IMR-90 (cell line): ENCODE measurements around the gene TMEM161B. TPM values are rescaled to one million over a fixed set of nuclear protein-coding genes. Genes with fewer than 3 reads are reported as not detected.

ENCODE experiments used
- ATAC-seq: fragments of 200-7000 bp; cut with Tn5 transposase; 2 replicates; pipeline ENCODE4 v1.9.1; 2020; ENCODE audit warnings: low read depth, mild to moderate bottlenecking, moderate library complexity
- BruUV-seq: library from RNA; stranded (reverse); fragments of 400-500 nt; replicated peaks from 2 replicates; lab custom pipeline; 2021; lab: Mats Ljungman, UMichigan
- CTCF ChIA-PET: fragments of 300-600 bp; formaldehyde crosslinking; extraction: SDS; loops from one replicate; lab custom pipeline; 2021; ENCODE audit warnings: antibody characterized with exemption; lab: Yijun Ruan, JAX
- POLR2A ChIA-PET: fragments of 300-600 bp; sonication (Branson Sonifier 250); formaldehyde crosslinking; loops from one replicate; lab custom pipeline; 2022; ENCODE audit warnings: antibody characterized with exemption; ENCODE audit not compliant: unreplicated experiment; lab: Charles Lee
- DNase-seq: peaks from one replicate; pipeline ENCODE4 v3.0.0; 2013
- H2AFZ ChIP-seq: replicated peaks from 2 replicates; pipeline ENCODE3; 2013; ENCODE audit warnings: low read length, mild to moderate bottlenecking; ENCODE audit not compliant: poor library complexity
- H2AK5ac ChIP-seq: 2 replicates; pipeline ENCODE4 v1.6.1; 2013; ENCODE audit warnings: low read depth, low read length, inconsistent platforms
- H2AK9ac ChIP-seq: replicated peaks from 2 replicates; pipeline ENCODE3; 2013; ENCODE audit warnings: mild to moderate bottlenecking, low read depth, low read length, moderate library complexity; ENCODE audit not compliant: poor library complexity
- H2BK120ac ChIP-seq: 2 replicates; pipeline ENCODE4 v1.6.1; 2013; ENCODE audit warnings: low read depth, low read length, inconsistent platforms
- H2BK15ac ChIP-seq: 3 replicates; pipeline ENCODE4 v1.6.1; 2013; ENCODE audit warnings: low read depth, low read length, inconsistent platforms
- H2BK20ac ChIP-seq: 2 replicates; pipeline ENCODE4 v1.6.1; 2013; ENCODE audit warnings: low read depth, mild to moderate bottlenecking, inconsistent platforms, low read length, moderate library complexity
- H2BK5ac ChIP-seq: 2 replicates; pipeline ENCODE4 v1.6.1; 2013; ENCODE audit warnings: mild to moderate bottlenecking, low read depth, low read length, inconsistent platforms; ENCODE audit not compliant: poor library complexity, severe bottlenecking
- H3K14ac ChIP-seq: replicated peaks from 2 replicates; pipeline ENCODE4 v1.6.1; 2013; ENCODE audit warnings: low read depth, low read length, inconsistent platforms
- H3K18ac ChIP-seq: 2 replicates; pipeline ENCODE4 v1.6.1; 2013; ENCODE audit warnings: low read depth, low read length, control low read depth
- H3K23ac ChIP-seq: 2 replicates; pipeline ENCODE4 v1.6.1; 2013; ENCODE audit warnings: low read depth, low read length, inconsistent platforms
- H3K27ac ChIP-seq: 2 replicates; pipeline ENCODE4 v1.5.1; 2013; ENCODE audit warnings: mild to moderate bottlenecking, control low read depth, low read length; ENCODE audit not compliant: insufficient read depth
- H3K27me3 ChIP-seq: 2 replicates; pipeline ENCODE4 v1.6.1; 2013; ENCODE audit warnings: low read length; ENCODE audit not compliant: control insufficient read depth, insufficient read depth
- H3K36me3 ChIP-seq: 2 replicates; pipeline ENCODE4 v1.6.1; 2013; ENCODE audit warnings: low read length, mixed read lengths; ENCODE audit not compliant: control insufficient read depth, insufficient read depth
- H3K4ac ChIP-seq: 2 replicates; pipeline ENCODE4 v1.6.1; 2013; ENCODE audit warnings: low read depth, low read length, inconsistent platforms
- H3K4me1 ChIP-seq: 2 replicates; pipeline ENCODE4 v1.6.1; 2013; ENCODE audit warnings: low read length, mixed read lengths; ENCODE audit not compliant: control insufficient read depth, insufficient read depth
- H3K4me2 ChIP-seq: 2 replicates; pipeline ENCODE4 v1.6.1; 2013; ENCODE audit warnings: low read depth, mild to moderate bottlenecking, control low read depth, low read length, moderate library complexity
- H3K4me3 ChIP-seq: 2 replicates; pipeline ENCODE4 v1.5.1; 2013; ENCODE audit warnings: low read depth, mild to moderate bottlenecking, control low read depth, low read length, moderate library complexity; ENCODE audit not compliant: insufficient read depth
- H3K56ac ChIP-seq: 2 replicates; pipeline ENCODE4 v1.6.1; 2013; ENCODE audit warnings: low read length, inconsistent platforms; ENCODE audit not compliant: insufficient read depth; ENCODE audit errors: extremely low read depth
- H3K79me1 ChIP-seq, 2 experiments: 2 replicates each; pipeline ENCODE4 v1.6.1; 2013; ENCODE audit warnings: low read length in 2 of 2, inconsistent platforms in 1 of 2, low read depth in 1 of 2
- H3K9ac ChIP-seq: 2 replicates; pipeline ENCODE4 v1.6.1; 2013; ENCODE audit warnings: low read depth, low read length, control low read depth
- H3K9me1 ChIP-seq: 2 replicates; pipeline ENCODE4 v1.6.1; 2013; ENCODE audit warnings: low read length, inconsistent platforms; ENCODE audit not compliant: insufficient read depth
- H3K9me3 ChIP-seq: 2 replicates; pipeline ENCODE4 v1.6.1; 2013; ENCODE audit warnings: low read length; ENCODE audit not compliant: control insufficient read depth, insufficient read depth
- H4K20me1 ChIP-seq: 2 replicates; pipeline ENCODE4 v1.6.1; 2013; ENCODE audit warnings: low read length, inconsistent platforms; ENCODE audit not compliant: insufficient read depth
- H4K5ac ChIP-seq: 2 replicates; pipeline ENCODE4 v1.6.1; 2013; ENCODE audit warnings: mild to moderate bottlenecking, low read depth, low read length, control low read depth
- H4K8ac ChIP-seq, 2 experiments: 2 replicates each; pipeline ENCODE4 v1.6.1; 2013; ENCODE audit warnings: low read depth in 2 of 2, low read length in 2 of 2, control low read depth in 1 of 2, inconsistent platforms in 1 of 2
- H4K91ac ChIP-seq: 2 replicates; pipeline ENCODE4 v1.6.1; 2013; ENCODE audit warnings: low read depth, low read length, inconsistent platforms; ENCODE audit not compliant: insufficient read depth
- CEBPB ChIP-seq: IDR thresholded peaks from 2 replicates; pipeline ENCODE4 v1.6.1; 2012; ENCODE audit warnings: low read depth, low read length, improper control_type of control experiment
- POLR2A ChIP-seq: IDR thresholded peaks from 2 replicates; pipeline ENCODE4 v1.6.1; 2012; ENCODE audit warnings: mild to moderate bottlenecking, low read depth, low read length
- WGBS, 2 experiments: methylation state at CpG; one replicate each; pipeline versions ENCODE4 v1.1.5 to v1.1.7; 2013; ENCODE audit warnings: missing lambda C conversion rate in 2 of 2; ENCODE audit not compliant: insufficient read length in 1 of 2; ENCODE audit errors: extremely low coverage in 2 of 2; 5-methylcytosine and 5-hydroxymethylcytosine counted together
- dilution Hi-C: fragments of 300-500 bp; cut with HindIII; formaldehyde crosslinking; loops from one replicate; pipeline ENCODE4 v1.14.3; 2018; ENCODE audit warnings: low sequenced_read_pairs; ENCODE audit not compliant: unreplicated experiment
- in situ Hi-C: fragments of 300-500 bp; cut with MboI; formaldehyde crosslinking; loops from 3 replicates; pipeline ENCODE4 v1.14.3; 2019; ENCODE audit warnings: low sequenced_read_pairs, inconsistent platforms, mixed read lengths
- intact Hi-C: fragments of 100-400 bp; cut with micrococcal nuclease; formaldehyde crosslinking; loops from 2 replicates; pipeline ENCODE4 v1.10.0; 2022
- polyA plus RNA-seq, 3 experiments: library from polyadenylated mRNA; depleted of rRNA; stranded (reverse); fragments of >200 nt; gene quantifications; 2 replicates each; pipeline ENCODE4 v1.2.3, GENCODE V29; 2012; ENCODE audit warnings: low replicate concordance in 1 of 3
- total RNA-seq: library from RNA; depleted of rRNA; stranded (reverse); fragments of >200 nt; gene quantifications from 2 replicates; pipeline ENCODE4 v1.2.3, GENCODE V29; 2012

TMEM161B gene
- total and polyA plus RNA-seq, 2 of the 4 experiments (the other 2 are of a cell fraction): 7.4 to 9.3 TPM

GRCh38 chr5:88238732-88239131 is 29.9 kb downstream of the TMEM161B start:
- Histone ChIP-seq H3K9me1 (no peaks in the 10 kb centered on the region), H3K4me1 (no peaks in the 10 kb centered on the region), H3K36me3 (0 out of 2 replicates have a peak, but pooled peaks cover 2% of the 10 kb centered on the region), H3K23ac (no peak overlapping the region), H4K8ac (no peak overlapping the region), H4K20me1 (no peaks in the 10 kb centered on the region), H3K9ac (no peak overlapping the region), H2AK9ac (no peak overlapping the region), H4K91ac (no peak overlapping the region), H3K14ac (no peak overlapping the region), H2AFZ (no peak overlapping the region), H3K4ac (no peak overlapping the region), H3K27ac (no peak overlapping the region), H3K27me3 (no peaks in the 10 kb centered on the region), H3K9me3 (no peaks in the 10 kb centered on the region), H3K4me3 (no peak overlapping the region), H3K56ac (no peak overlapping the region), H3K18ac (no peak overlapping the region), H2BK15ac (no peak overlapping the region), H4K5ac (no peak overlapping the region), H3K4me2 (no peak overlapping the region), H3K79me1 (peaks cover 13 to 18% of the 10 kb centered on the region in 2 experiments), H2BK5ac (no peak overlapping the region), H2BK120ac (no peak overlapping the region), H2BK20ac (no peak overlapping the region), H2AK5ac (no peak overlapping the region)
- DNase-seq (no peak), ATAC-seq (no peak)
- in situ Hi-C loops: no loop called here
- dilution Hi-C loops: no loop called here
- CTCF ChIA-PET: no interaction called here
- POLR2A ChIA-PET: no interaction called here
- no CpG with 5 or more reads among the region's 4 CpGs for WGBS, 2 experiments
- TF ChIP-seq POLR2A (no peak), CEBPB (peak; percentile 5; the same call in 1 of the 2 replicates)
- BruUV-seq: no TSS peak
- intact Hi-C loops: no loop called here
